MCF 10A (cell line): Measurements from ENCODE around the gene PRELP. TPM values are rescaled to one million over a fixed set of nuclear protein-coding genes. Genes with fewer than 3 reads are reported as not detected.
"Not testable (repeated sequence)": the region's sequence is repeated elsewhere in the genome, so short reads cannot be mapped to it uniquely, and the experiment has no call there.

Source experiments
- BruUV-seq: library from RNA; stranded (reverse); fragments of 400-500 nt; replicated peaks from 2 replicates; lab custom pipeline; 2021; lab: Mats Ljungman, UMichigan
- CTCF ChIA-PET: fragments of 300-600 bp; sonication (Branson Sonifier 250); formaldehyde crosslinking; extraction: SDS; loops from one replicate; lab custom pipeline; 2021; ENCODE audit warnings: antibody characterized with exemption, inconsistent platforms; lab: Yijun Ruan, JAX
- POLR2A ChIA-PET: fragments of 300-600, 350-650 bp; sonication (Branson Sonifier 250); formaldehyde crosslinking; extraction: SDS; loops from one replicate; lab custom pipeline; 2020; ENCODE audit warnings: antibody characterized with exemption, inconsistent platforms; lab: Yijun Ruan, JAX
- DNase-seq: peaks from one replicate; pipeline ENCODE4 v3.0.0-alpha.2; 2018; ENCODE audit not compliant: unreplicated experiment
- H3K27ac Mint-ChIP-seq: one replicate; pipeline ENCODE4 v1.8.0; 2022; ENCODE audit warnings: mild to moderate bottlenecking, low read depth, mixed read lengths; ENCODE audit not compliant: unreplicated experiment
- H3K27me3 Mint-ChIP-seq: one replicate; pipeline ENCODE4 v1.8.0; 2022; ENCODE audit warnings: mixed read lengths; ENCODE audit not compliant: insufficient read depth, unreplicated experiment
- H3K36me3 Mint-ChIP-seq: one replicate; pipeline ENCODE4 v1.8.0; 2022; ENCODE audit warnings: mild to moderate bottlenecking, moderate library complexity, mixed read lengths; ENCODE audit not compliant: insufficient read depth, unreplicated experiment
- H3K4me1 Mint-ChIP-seq: one replicate; pipeline ENCODE4 v1.8.0; 2022; ENCODE audit warnings: mixed read lengths; ENCODE audit not compliant: insufficient read depth, unreplicated experiment
- H3K4me3 Mint-ChIP-seq: one replicate; pipeline ENCODE4 v1.8.0; 2022; ENCODE audit warnings: mild to moderate bottlenecking, moderate library complexity, mixed read lengths; ENCODE audit not compliant: unreplicated experiment
- H3K9me3 Mint-ChIP-seq: one replicate; pipeline ENCODE4 v1.8.0; 2022; ENCODE audit warnings: mixed read lengths; ENCODE audit not compliant: unreplicated experiment
- intact Hi-C: fragments of 100-400 bp; cut with micrococcal nuclease; formaldehyde crosslinking; loops from 2 replicates; pipeline ENCODE4 v1.14.1; 2022
- total RNA-seq: library from RNA; stranded (reverse); gene quantifications from 2 replicates; pipeline ENCODE4 v1.2.3, GENCODE V29; 2022
- TF ChIP-seq, protein P1 (sequence below): fragments of 200-600 bp; IDR thresholded peaks from one replicate; pipeline ENCODE4 v1.8.0; 2022; ENCODE audit warnings: antibody characterized with exemption, mild to moderate bottlenecking; ENCODE audit not compliant: unreplicated experiment

PRELP gene
- total RNA-seq, 1 experiment from 2014 or later = not detected

DNA sequence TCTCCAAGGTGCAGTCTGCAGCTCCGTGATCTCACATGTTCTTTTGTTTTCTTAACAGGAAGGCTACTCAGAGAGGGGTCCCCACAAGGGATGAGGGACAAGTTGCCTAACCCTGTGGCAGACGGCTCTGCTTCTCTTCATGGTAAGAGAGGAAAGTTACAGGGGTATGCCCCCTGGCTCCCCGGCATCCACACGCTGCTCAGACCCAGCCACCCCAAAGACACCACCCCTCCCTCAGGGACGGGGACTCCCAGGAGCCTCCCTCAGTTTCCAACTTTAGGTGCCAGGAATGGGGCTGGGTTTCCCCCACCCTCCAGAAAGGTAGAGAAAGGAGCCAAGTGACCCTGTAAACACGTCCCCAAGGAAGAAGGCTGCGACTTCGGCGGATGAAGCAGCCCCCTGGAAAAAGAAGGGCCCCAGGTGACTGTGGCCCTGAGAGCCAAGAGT, 38.0 kb downstream of the PRELP start:
- BruUV-seq = TSS peak; percentile 73
- DNase-seq = no peak
- TF ChIP-seq, protein P1, sequence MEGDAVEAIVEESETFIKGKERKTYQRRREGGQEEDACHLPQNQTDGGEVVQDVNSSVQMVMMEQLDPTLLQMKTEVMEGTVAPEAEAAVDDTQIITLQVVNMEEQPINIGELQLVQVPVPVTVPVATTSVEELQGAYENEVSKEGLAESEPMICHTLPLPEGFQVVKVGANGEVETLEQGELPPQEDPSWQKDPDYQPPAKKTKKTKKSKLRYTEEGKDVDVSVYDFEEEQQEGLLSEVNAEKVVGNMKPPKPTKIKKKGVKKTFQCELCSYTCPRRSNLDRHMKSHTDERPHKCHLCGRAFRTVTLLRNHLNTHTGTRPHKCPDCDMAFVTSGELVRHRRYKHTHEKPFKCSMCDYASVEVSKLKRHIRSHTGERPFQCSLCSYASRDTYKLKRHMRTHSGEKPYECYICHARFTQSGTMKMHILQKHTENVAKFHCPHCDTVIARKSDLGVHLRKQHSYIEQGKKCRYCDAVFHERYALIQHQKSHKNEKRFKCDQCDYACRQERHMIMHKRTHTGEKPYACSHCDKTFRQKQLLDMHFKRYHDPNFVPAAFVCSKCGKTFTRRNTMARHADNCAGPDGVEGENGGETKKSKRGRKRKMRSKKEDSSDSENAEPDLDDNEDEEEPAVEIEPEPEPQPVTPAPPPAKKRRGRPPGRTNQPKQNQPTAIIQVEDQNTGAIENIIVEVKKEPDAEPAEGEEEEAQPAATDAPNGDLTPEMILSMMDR = no peak
- POLR2A ChIA-PET = interaction anchor here (0.5 to 2.8 kb wide), 13 partner anchors 8 to 188 kb away, joined by 3 to 27 read pairs (median 4); partner anchors contain the start of gene ATP2B4
- peaks cover 45% of the 10 kb centered on the region for H3K4me1 Mint-ChIP-seq
- H3K27ac Mint-ChIP-seq = peak overlapping the region; percentile 93
- H3K27me3 Mint-ChIP-seq = no peaks in the 10 kb centered on the region
- H3K36me3 Mint-ChIP-seq = no peaks in the 10 kb centered on the region
- CTCF ChIA-PET = interaction anchor here (0.6 to 2.5 kb wide), 8 partner anchors 9 to 633 kb away, joined by 3 to 30 read pairs (median 3); no protein-coding TSS in a partner anchor
- no peak overlapping the region for H3K4me3 Mint-ChIP-seq
- intact Hi-C loops = loop anchor here (1.0 to 5.0 kb wide), 4 partner anchors 13 to 179 kb away; partner anchors contain the start of gene ATP2B4
- H3K9me3 Mint-ChIP-seq = no peaks in the 10 kb centered on the region

DNA sequence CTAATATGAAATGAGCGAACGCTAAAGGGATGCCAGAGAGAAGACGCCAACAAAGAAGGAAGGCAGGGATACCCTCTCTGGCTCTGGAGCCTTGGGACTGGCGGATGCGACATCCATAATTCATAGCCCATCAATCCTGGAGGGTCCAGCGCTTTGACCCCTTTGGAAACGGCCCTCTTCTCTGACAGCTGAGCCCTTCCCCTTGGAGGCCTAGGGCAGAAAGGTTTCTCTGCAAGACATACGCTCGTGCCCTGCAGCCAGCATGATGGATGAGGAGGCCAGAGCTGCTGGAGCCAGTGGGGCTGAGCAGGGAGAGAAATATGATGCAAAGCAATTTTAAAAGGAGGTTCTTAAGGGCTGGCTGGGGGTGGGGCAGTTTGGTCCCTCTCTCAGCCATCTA, 40.6 kb downstream of the PRELP start:
- intact Hi-C loops = no loop called here
- Mint-ChIP-seq H3K4me3 (no peak overlapping the region), H3K27ac (no peak overlapping the region), H3K36me3 (no peaks in the 10 kb centered on the region), H3K9me3 (no peaks in the 10 kb centered on the region), H3K27me3 (no peaks in the 10 kb centered on the region), H3K4me1 (peaks cover 44% of the 10 kb centered on the region)
- DNase-seq = no peak
- BruUV-seq = no TSS peak
- ChIA-PET POLR2A (interaction anchor here (0.6 to 1.4 kb wide), 3 partner anchors 189 to 352 kb away, joined by 3 read pairs; no protein-coding TSS in a partner anchor), CTCF (interaction anchor here (0.6 to 4.4 kb wide), 4 partner anchors 11 to 176 kb away, joined by 3 to 15 read pairs (median 4); no protein-coding TSS in a partner anchor)
- TF ChIP-seq, protein P1 = no peak

DNA sequence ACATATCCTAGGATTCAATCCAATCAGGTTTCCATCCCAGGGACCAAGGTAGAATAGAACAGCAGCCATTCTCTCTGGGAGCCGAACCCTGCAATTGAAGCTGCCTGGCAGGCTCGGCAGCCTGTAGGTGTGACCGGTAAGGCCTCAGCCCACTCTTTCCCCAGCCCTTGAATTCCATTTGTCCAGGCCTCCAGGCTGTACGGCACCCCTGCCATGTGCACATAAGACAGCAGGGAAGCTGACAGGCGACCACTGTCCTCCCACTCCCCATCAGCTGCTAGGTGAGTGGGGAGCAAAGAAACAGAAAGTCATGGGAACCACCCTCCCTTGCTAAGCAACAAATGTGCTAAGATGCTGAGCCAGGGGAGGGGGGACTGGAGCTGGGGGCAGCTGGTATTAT, 41.3 kb downstream of the PRELP start:
- H3K4me3 Mint-ChIP-seq = no peak overlapping the region
- intact Hi-C loops = no loop called here
- no peaks in the 10 kb centered on the region for H3K27me3 Mint-ChIP-seq
- no peak for DNase-seq
- H3K4me1 Mint-ChIP-seq = peaks cover 38% of the 10 kb centered on the region
- TF ChIP-seq, protein P1 = no peak
- no peaks in the 10 kb centered on the region for H3K36me3 Mint-ChIP-seq
- H3K9me3 Mint-ChIP-seq = no peaks in the 10 kb centered on the region
- BruUV-seq = no TSS peak
- no peak overlapping the region for H3K27ac Mint-ChIP-seq
- CTCF ChIA-PET = interaction anchor here (0.9 to 4.4 kb wide), 4 partner anchors 12 to 185 kb away, joined by 3 to 15 read pairs (median 5); no protein-coding TSS in a partner anchor
- POLR2A ChIA-PET = interaction anchor here (0.6 to 1.9 kb wide), 6 partner anchors 41 to 281 kb away, joined by 3 to 10 read pairs (median 4); partner anchors contain the start of gene ATP2B4

DNA sequence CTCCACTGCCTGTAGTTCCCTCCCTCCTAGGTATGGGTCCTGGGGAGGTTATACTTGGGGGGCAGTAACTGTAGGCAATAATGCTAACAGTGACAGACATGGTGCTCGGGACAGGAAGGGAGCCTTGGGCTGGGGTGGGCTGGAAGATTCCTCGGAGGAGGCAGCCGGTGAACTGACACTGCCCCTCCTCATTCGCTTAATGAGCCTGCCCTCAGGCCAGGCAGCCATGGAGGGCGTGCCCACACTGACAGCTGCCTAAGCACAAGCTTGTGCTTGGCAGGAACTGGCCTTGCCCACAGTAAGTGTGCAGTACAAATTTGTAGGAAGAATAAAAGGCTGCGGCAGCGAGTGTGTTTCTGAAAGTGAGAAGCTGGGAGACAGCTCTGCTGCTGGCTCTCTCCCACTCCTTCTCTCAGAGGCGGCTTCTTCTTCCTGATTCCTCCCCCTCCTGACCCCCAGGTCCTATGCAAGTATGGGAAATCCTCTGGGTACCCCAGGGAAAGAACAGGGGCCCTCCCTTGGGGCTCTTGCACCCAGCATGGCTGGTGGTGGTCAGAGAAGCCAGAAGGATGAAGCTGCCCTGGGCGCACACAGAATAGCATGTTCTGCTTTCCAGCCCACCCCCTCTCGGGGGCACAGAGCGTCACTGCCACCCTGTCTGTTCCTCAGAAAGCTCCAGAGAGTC, 42.0 kb downstream of the PRELP start:
- TF ChIP-seq, protein P1 = no peak
- no peak for DNase-seq
- no TSS peak for BruUV-seq
- no peak overlapping the region for H3K4me3 Mint-ChIP-seq
- ChIA-PET POLR2A (interaction anchor here (0.6 to 1.9 kb wide), 6 partner anchors 9 to 232 kb away, joined by 3 to 10 read pairs (median 4); partner anchors contain the start of gene ATP2B4), CTCF (interaction anchor here (0.5 to 4.4 kb wide), 8 partner anchors 10 to 184 kb away, joined by 3 to 15 read pairs (median 4); partner anchors contain the start of gene ATP2B4)
- no peak overlapping the region for H3K27ac Mint-ChIP-seq
- no peaks in the 10 kb centered on the region for H3K9me3 Mint-ChIP-seq
- no peaks in the 10 kb centered on the region for H3K27me3 Mint-ChIP-seq
- H3K4me1 Mint-ChIP-seq = peaks cover 31% of the 10 kb centered on the region
- H3K36me3 Mint-ChIP-seq = no peaks in the 10 kb centered on the region
- intact Hi-C loops = no loop called here

DNA sequence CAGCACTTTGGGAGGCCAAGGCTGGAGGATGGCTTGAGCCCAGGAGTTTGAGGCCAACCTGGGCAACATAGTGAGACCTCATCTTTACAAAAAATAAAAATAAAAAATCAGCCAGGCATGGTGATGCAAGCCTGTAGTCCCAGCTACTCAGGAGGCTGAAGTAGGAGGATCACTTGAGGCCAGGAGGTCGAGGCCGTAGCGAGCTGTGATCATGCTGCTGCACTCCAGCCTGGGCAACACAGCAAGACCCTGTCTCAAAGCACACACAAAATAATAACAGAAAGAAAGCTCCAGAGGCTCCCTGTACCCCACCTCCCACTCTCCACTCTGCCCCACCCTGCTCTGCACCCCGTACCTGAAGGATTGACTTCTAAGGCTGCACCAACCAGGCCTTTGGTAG, 42.5 kb downstream of the PRELP start:
- H3K27ac Mint-ChIP-seq, BruUV-seq, H3K36me3 Mint-ChIP-seq, intact Hi-C loops, H3K4me3 Mint-ChIP-seq, H3K27me3 Mint-ChIP-seq, H3K9me3 Mint-ChIP-seq, DNase-seq: not testable (repeated sequence)
- ChIA-PET POLR2A (interaction anchor here (1.0 to 1.9 kb wide), 6 partner anchors 8 to 174 kb away, joined by 3 to 10 read pairs (median 5); partner anchors contain the start of gene ATP2B4), CTCF (interaction anchor here (0.5 to 4.4 kb wide), 8 partner anchors 10 to 183 kb away, joined by 3 to 15 read pairs (median 3); partner anchors contain the start of gene ATP2B4)
- peaks cover 26% of the 10 kb centered on the region for H3K4me1 Mint-ChIP-seq
